Esophagus (tissue), 2 donors: ENCODE results near the gene DRC3. TPM values are rescaled to one million over a fixed set of nuclear protein-coding genes. Genes with fewer than 3 reads are reported as not detected.

Experiments
- H3K27ac ChIP-seq, 2 donors: one replicate each; pipeline ENCODE4 v1.5.1; 2013; ENCODE audit warnings: low read depth in 2 of 2, mild to moderate bottlenecking in 2 of 2, inconsistent platforms in 1 of 2, low read length in 1 of 2, moderate library complexity in 1 of 2
- H3K27me3 ChIP-seq, 2 donors: one replicate each; pipeline ENCODE4 v1.6.1; 2013; ENCODE audit warnings: low read length in 2 of 2, control low read depth in 1 of 2, mild to moderate bottlenecking in 1 of 2; ENCODE audit not compliant: insufficient read depth in 2 of 2, control insufficient read depth in 1 of 2
- H3K36me3 ChIP-seq, 2 donors: one replicate each; pipeline ENCODE4 v1.6.1; 2013; ENCODE audit warnings: low read length in 1 of 2; ENCODE audit not compliant: control insufficient read depth in 2 of 2, insufficient read depth in 2 of 2
- H3K4me1 ChIP-seq, 2 donors: one replicate each; pipeline ENCODE4 v1.6.1; 2013; ENCODE audit warnings: low read length in 1 of 2; ENCODE audit not compliant: control insufficient read depth in 2 of 2, insufficient read depth in 2 of 2
- H3K4me3 ChIP-seq, 2 donors: one replicate each; pipeline ENCODE4 v1.5.1; 2013; ENCODE audit warnings: low read length in 2 of 2, mild to moderate bottlenecking in 2 of 2, low read depth in 1 of 2, moderate library complexity in 1 of 2
- H3K9me3 ChIP-seq, 2 donors: one replicate each; pipeline ENCODE4 v1.6.1; 2013; ENCODE audit warnings: mild to moderate bottlenecking in 2 of 2, low read depth in 1 of 2, low read length in 1 of 2, moderate library complexity in 1 of 2; ENCODE audit not compliant: control insufficient read depth in 2 of 2, insufficient read depth in 1 of 2
- WGBS, 2 donors: extraction: QIAGEN DNeasy Blood & Tissue Kit; methylation state at CpG; one replicate each; pipeline ENCODE4 v1.1.7; 2013; 5-methylcytosine and 5-hydroxymethylcytosine counted together
- polyA plus RNA-seq, 2 donors: library from polyadenylated mRNA; stranded (reverse); fragments of 200-250 nt; gene quantifications; one replicate each; pipeline ENCODE4 v1.2.3, GENCODE V29; 2013
- donor health status: healthy with polysubstance abuse.
- donor health status: Bipolar disorder and iron deficiency.

Gene DRC3
- polyA plus RNA-seq, 2 donors = 0.72 to 1.4 TPM

GRCh38 chr17:17963066-17963465 lies 9.6 kb upstream of the DRC3 start:
- H3K27ac ChIP-seq = no peak overlapping the region
- H3K4me3 ChIP-seq = no peak overlapping the region
- WGBS, 2 donors = 81 to 82% methylated on average over 4 of the region's 4 CpGs
- H3K9me3 ChIP-seq = no peaks in the 10 kb centered on the region
- no peaks in the 10 kb centered on the region for H3K27me3 ChIP-seq
- no peaks in the 10 kb centered on the region for H3K36me3 ChIP-seq
- peaks cover 4 to 12% of the 10 kb centered on the region in 2 donors for H3K4me1 ChIP-seq

- Histone ChIP-seq H3K4me1 (peaks cover 4 to 12% of the 10 kb centered on the region in 2 donors), H3K9me3 (no peaks in the 10 kb centered on the region)
These were observed 8.8 kb upstream of the DRC3 start for GRCh38 chr17:17963694-17964436.

GRCh38 chr17:17964710-17965109 lies 8.0 kb upstream of the DRC3 start:
- Histone ChIP-seq H3K36me3 (no peaks in the 10 kb centered on the region), H3K4me1 (peaks cover 4 to 9% of the 10 kb centered on the region in 2 donors), H3K27me3 (no peaks in the 10 kb centered on the region), H3K9me3 (no peaks in the 10 kb centered on the region), H3K27ac (no peak overlapping the region), H3K4me3 (no peak overlapping the region)
- 86 to 88% methylated on average over 4 of the region's 4 CpGs for WGBS, 2 donors

More at GRCh38 chr17:17963694-17964436, 8.8 kb upstream of the DRC3 start:
- Histone ChIP-seq H3K27ac (no peak overlapping the region), H3K36me3 (no peaks in the 10 kb centered on the region), H3K4me3 (no peak overlapping the region), H3K27me3 (no peaks in the 10 kb centered on the region)
- 77 to 82% methylated on average over 7 of the region's 7 CpGs for WGBS, 2 donors

GRCh38 chr17:17965152-17965721 lies 7.4 kb upstream of the DRC3 start:
- H3K36me3 ChIP-seq = no peaks in the 10 kb centered on the region
- H3K27ac ChIP-seq = no peak overlapping the region
- peaks cover 2 to 7% of the 10 kb centered on the region in 2 donors for H3K4me1 ChIP-seq
- no peak overlapping the region for H3K4me3 ChIP-seq
- 73 to 83% methylated on average over 2 of the region's 2 CpGs for WGBS, 2 donors
- H3K9me3 ChIP-seq = no peaks in the 10 kb centered on the region
- H3K27me3 ChIP-seq = no peaks in the 10 kb centered on the region

GRCh38 chr17:17966399-17966798 lies 6.3 kb upstream of the DRC3 start:
- Histone ChIP-seq H3K27ac (no peak overlapping the region), H3K9me3 (no peaks in the 10 kb centered on the region), H3K4me1 (peaks cover 2 to 6% of the 10 kb centered on the region in 2 donors), H3K4me3 (no peak overlapping the region), H3K27me3 (no peaks in the 10 kb centered on the region), H3K36me3 (no peaks in the 10 kb centered on the region)
- 80 to 86% methylated on average over 3 of the region's 3 CpGs for WGBS, 2 donors

- Histone ChIP-seq H3K27me3 (no peaks in the 10 kb centered on the region), H3K9me3 (no peaks in the 10 kb centered on the region), H3K4me1 (peaks cover 5 to 6% of the 10 kb centered on the region in 2 donors), H3K27ac (peak overlapping the region; percentile 92 to 97), H3K36me3 (no peaks in the 10 kb centered on the region), H3K4me3 (peak overlapping the region; percentile 70 to 97)
- WGBS, 2 donors = 10 to 35% methylated on average over 1 of the region's 1 CpG
These were observed 1.8 kb upstream of the DRC3 start for GRCh38 chr17:17970699-17971430.

- Histone ChIP-seq H3K27ac (peak overlapping the region; percentile 92 to 97), H3K9me3 (no peaks in the 10 kb centered on the region), H3K27me3 (no peaks in the 10 kb centered on the region), H3K36me3 (no peaks in the 10 kb centered on the region), H3K4me3 (peak overlapping the region; percentile 70 to 97), H3K4me1 (peaks cover 5 to 6% of the 10 kb centered on the region in 2 donors)
- WGBS, 2 donors = 1 to 3% methylated on average over 19 to 33 of the region's 33 CpGs
These were observed 1.1 kb upstream of the DRC3 start for GRCh38 chr17:17971431-17972125.

GRCh38 chr17:17972952-17973254 lies 241 bp downstream of the DRC3 start:
- Histone ChIP-seq H3K27ac (peak overlapping the region in 1 of 2 donors; percentile 71), H3K4me1 (peaks cover 3 to 5% of the 10 kb centered on the region in 2 donors), H3K4me3 (peak overlapping the region; percentile 52 to 56), H3K36me3 (no peaks in the 10 kb centered on the region), H3K27me3 (no peaks in the 10 kb centered on the region), H3K9me3 (no peaks in the 10 kb centered on the region)
- 3 to 4% methylated on average over 13 of the region's 13 CpGs for WGBS, 2 donors

- H3K9me3 ChIP-seq = no peaks in the 10 kb centered on the region
- WGBS, 2 donors = 78 to 83% methylated on average over 8 of the region's 8 CpGs
- peaks cover 5 to 10% of the 10 kb centered on the region in 2 donors for H3K4me1 ChIP-seq
- H3K27ac ChIP-seq = no peak overlapping the region
- H3K27me3 ChIP-seq = no peaks in the 10 kb centered on the region
- no peaks in the 10 kb centered on the region for H3K36me3 ChIP-seq
- no peak overlapping the region for H3K4me3 ChIP-seq
These were observed 2.8 kb downstream of the DRC3 start for GRCh38 chr17:17975436-17975835.
